Stimulated activated CD4-positive, alpha-beta T cell treated with anti-CD3 and anti-CD28 coated beads, Interleukin-4, amount 100 ng/mL, for 48 hours (primary cell): ENCODE measurements around the gene DDIT3.
"Not testable (repeated sequence)": the region's sequence is repeated elsewhere in the genome, so short reads cannot be mapped to it uniquely, and the experiment has no call there.

Experiments used
- DNase-seq, 2 donors: peaks; one replicate each; pipeline ENCODE4 v3.0.0-alpha.2; 2020; ENCODE audit warnings: low read depth in 2 of 2

The DDIT3 gene

GRCh38 chr12:57520053-57520818, at the start of gene DDIT3:
Gene DDIT3 (minus strand): TSS chr12:57520514. CDS start chr12:57517406, 3,108 bp downstream.
- DNase-seq = peak; percentile 99 to 100

GRCh38 chr12:57569858-57570257, 49.5 kb upstream of the DDIT3 start:
- no peak for DNase-seq

- DNase-seq = no peak
Observed at GRCh38 chr12:57568838-57569237, 48.5 kb upstream of the DDIT3 start.

GRCh38 chr12:57564178-57564740, 43.9 kb upstream of the DDIT3 start:
- no peak for DNase-seq

GRCh38 chr12:57563358-57563757, 43.0 kb upstream of the DDIT3 start:
- no peak for DNase-seq

GRCh38 chr12:57561117-57561516, 40.8 kb upstream of the DDIT3 start:
- not testable (repeated sequence) for DNase-seq

- DNase-seq = no peak
Observed at GRCh38 chr12:57560516-57560915, 40.2 kb upstream of the DDIT3 start.

- DNase-seq = no peak
Observed at GRCh38 chr12:57558864-57559263, 38.5 kb upstream of the DDIT3 start.

- DNase-seq = no peak
Observed at GRCh38 chr12:57554897-57555296, 34.6 kb upstream of the DDIT3 start.

GRCh38 chr12:57554453-57554852, 34.1 kb upstream of the DDIT3 start:
- no peak for DNase-seq

- DNase-seq = no peak
Observed at GRCh38 chr12:57553343-57554202, 33.3 kb upstream of the DDIT3 start.

- DNase-seq = no peak
Observed at GRCh38 chr12:57552835-57553313, 32.6 kb upstream of the DDIT3 start.

- no peak for DNase-seq
Observed at GRCh38 chr12:57552306-57552651, 32.0 kb upstream of the DDIT3 start.

- no peak for DNase-seq
Observed at GRCh38 chr12:57551637-57552305, 31.5 kb upstream of the DDIT3 start.

GRCh38 chr12:57550641-57551549, 30.6 kb upstream of the DDIT3 start:
- no peak for DNase-seq

- DNase-seq = peak; percentile 50 to 56
Observed at GRCh38 chr12:57549909-57550640, 29.8 kb upstream of the DDIT3 start, which contains the start of gene KIF5A. Gene KIF5A (plus strand): TSS chr12:57550044. CDS start chr12:57550272, 228 bp downstream.

- no peak for DNase-seq
Observed at GRCh38 chr12:57549203-57549908, 29.0 kb upstream of the DDIT3 start.

- DNase-seq = no peak
Observed at GRCh38 chr12:57548488-57548887, 28.2 kb upstream of the DDIT3 start.

- no peak for DNase-seq
Observed at GRCh38 chr12:57548013-57548315, 27.6 kb upstream of the DDIT3 start.
